ENCODE measurements around the gene NTRK1. TPM values are rescaled to one million over a fixed set of nuclear protein-coding genes. Genes with fewer than 3 reads are reported as not detected.

NTRK1 gene
- total RNA-seq, 1 experiment from 2014 or later, result not detected

DNA sequence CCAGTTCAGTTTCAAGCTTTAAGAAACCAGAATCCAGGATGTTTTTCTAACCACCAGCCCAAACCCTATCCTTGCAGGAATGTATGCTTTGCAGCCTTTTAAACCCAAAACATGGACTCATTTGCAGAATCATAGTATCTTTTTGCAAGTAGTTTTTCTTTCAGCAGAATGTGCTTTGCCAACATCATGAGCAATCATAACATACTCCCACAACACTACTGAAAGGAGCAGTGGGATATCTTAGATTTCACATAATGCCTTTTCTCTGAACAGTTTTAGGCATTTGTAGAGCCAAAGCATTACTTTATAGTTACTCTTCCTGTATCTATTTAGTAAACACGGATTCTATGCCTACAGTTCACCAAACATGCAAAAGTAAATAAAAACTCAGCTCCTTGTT lies 34.0 kb upstream of the NTRK1 start:
- Histone ChIP-seq H3K4me1 (replicated peaks; ENCODE audit: insufficient read depth) (no peaks in the 10 kb centered on the region), H3K9me2 (ENCODE audit: insufficient read depth) (no peaks in the 10 kb centered on the region), H3K27ac (no peak overlapping the region), H4K20me1 (ENCODE audit: insufficient read depth) (no peaks in the 10 kb centered on the region), H3K36me3 (ENCODE audit: low read depth) (no peaks in the 10 kb centered on the region), H3K4me2 (no peak overlapping the region), H2AFZ (no peak overlapping the region), H3K9me3 (ENCODE audit: insufficient read depth, low read depth) (no peaks in the 10 kb centered on the region), H3K79me2 (ENCODE audit: low read depth) (no peaks in the 10 kb centered on the region), H3F3A (ENCODE audit: insufficient read depth, low read depth) (no peaks in the 10 kb centered on the region), H3K27me3 (ENCODE audit: insufficient read depth, low read depth) (no peaks in the 10 kb centered on the region), H3K4me3 (no peak overlapping the region)
- POLR2A ChIA-PET (ENCODE audit: unreplicated experiment), result no interaction called here
- no TSS peak for BruUV-seq (replicated peaks)
- no peak for TF ChIP-seq EZH2 (IDR thresholded peaks at IDR 0.05; ENCODE audit: low read depth)
- TF ChIP-seq, protein P1, sequence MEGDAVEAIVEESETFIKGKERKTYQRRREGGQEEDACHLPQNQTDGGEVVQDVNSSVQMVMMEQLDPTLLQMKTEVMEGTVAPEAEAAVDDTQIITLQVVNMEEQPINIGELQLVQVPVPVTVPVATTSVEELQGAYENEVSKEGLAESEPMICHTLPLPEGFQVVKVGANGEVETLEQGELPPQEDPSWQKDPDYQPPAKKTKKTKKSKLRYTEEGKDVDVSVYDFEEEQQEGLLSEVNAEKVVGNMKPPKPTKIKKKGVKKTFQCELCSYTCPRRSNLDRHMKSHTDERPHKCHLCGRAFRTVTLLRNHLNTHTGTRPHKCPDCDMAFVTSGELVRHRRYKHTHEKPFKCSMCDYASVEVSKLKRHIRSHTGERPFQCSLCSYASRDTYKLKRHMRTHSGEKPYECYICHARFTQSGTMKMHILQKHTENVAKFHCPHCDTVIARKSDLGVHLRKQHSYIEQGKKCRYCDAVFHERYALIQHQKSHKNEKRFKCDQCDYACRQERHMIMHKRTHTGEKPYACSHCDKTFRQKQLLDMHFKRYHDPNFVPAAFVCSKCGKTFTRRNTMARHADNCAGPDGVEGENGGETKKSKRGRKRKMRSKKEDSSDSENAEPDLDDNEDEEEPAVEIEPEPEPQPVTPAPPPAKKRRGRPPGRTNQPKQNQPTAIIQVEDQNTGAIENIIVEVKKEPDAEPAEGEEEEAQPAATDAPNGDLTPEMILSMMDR (conservative IDR thresholded peaks at IDR 0.05), result no peak
- DNase-seq, result no peak
- intact Hi-C loops (cut with micrococcal nuclease; ENCODE audit: unreplicated experiment), result no loop called here
- CTCF ChIA-PET, result no interaction called here

DNA sequence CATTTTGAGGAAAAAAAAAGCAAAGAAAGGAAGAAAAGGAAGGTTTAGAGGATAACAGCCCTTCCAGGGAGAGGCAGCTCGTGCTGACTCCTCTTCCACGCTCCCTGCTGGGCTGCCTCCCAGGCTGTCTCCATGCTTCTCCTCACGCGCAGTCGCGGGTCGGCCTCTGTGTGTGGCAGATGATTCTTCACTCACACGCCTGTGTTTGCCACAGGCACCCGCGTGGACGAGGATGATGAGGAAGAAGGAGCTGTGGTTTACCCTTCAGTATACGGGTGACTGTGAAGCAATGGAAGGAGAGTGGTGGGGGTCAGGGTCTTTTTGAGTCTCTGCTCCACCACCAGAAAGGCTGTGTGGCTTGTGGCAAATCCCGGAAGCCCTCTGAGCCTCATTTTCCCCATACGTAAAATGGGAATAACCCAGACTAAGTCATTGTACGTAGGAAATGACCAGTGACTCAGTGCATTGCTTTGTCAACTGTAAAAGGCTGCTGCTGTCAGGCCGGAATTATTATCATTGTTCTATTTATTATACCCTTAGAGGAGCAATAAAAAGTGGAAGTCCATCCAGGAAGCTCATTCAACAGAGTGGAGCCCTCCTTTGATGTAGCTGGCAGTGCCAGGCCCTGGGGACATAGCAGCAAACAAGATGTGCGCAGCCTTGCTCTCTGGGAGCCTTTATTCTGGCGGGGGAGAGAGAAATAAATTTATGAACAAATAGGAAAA lies 32.1 kb upstream of the NTRK1 start:
- H2AFZ ChIP-seq, result no peak overlapping the region
- POLR2A ChIA-PET (ENCODE audit: unreplicated experiment), result interaction anchor here (0.6 kb wide), 1 partner anchor 35 kb away, joined by 3 read pairs; no protein-coding TSS in a partner anchor
- DNase-seq, result no peak

DNA sequence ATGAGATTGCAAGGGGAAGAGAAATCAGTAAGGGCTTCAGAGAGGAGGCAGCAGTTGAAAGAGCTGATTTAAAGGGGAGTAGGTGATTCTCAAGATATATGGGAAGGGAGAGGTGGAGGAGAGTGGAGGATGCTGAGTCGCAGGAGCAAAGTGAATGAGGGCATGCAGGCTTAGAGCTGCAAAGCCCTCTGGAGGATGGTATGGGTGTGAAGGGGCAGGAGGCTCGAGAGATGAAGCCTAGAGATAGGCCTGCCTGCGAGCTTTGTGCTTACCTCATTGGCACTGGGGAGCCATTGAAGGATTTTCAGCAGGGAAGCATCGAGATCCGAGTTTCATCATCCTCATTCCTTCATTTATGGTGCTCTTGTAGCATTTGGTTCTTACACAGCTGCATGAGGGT lies 28.2 kb upstream of the NTRK1 start:
- Histone ChIP-seq H2AFZ (no peak overlapping the region), H4K20me1 (ENCODE audit: insufficient read depth) (no peaks in the 10 kb centered on the region), H3K79me2 (ENCODE audit: low read depth) (no peaks in the 10 kb centered on the region), H3K4me2 (no peak overlapping the region), H3K4me3 (no peak overlapping the region), H3K36me3 (ENCODE audit: low read depth) (no peaks in the 10 kb centered on the region), H3K27ac (no peak overlapping the region), H3K9me2 (ENCODE audit: insufficient read depth) (no peaks in the 10 kb centered on the region), H3F3A (ENCODE audit: insufficient read depth, low read depth) (no peaks in the 10 kb centered on the region), H3K27me3 (ENCODE audit: insufficient read depth, low read depth) (peaks cover 26% of the 10 kb centered on the region; the same call in 1 of the 2 replicates), H3K4me1 (replicated peaks; ENCODE audit: insufficient read depth) (no peaks in the 10 kb centered on the region), H3K9me3 (ENCODE audit: insufficient read depth, low read depth) (no peaks in the 10 kb centered on the region)
- TF ChIP-seq, protein P1 (conservative IDR thresholded peaks at IDR 0.05), result no peak
- no peak for TF ChIP-seq EZH2 (IDR thresholded peaks at IDR 0.05; ENCODE audit: low read depth)
- no TSS peak for BruUV-seq (replicated peaks)
- ChIA-PET CTCF (no interaction called here), POLR2A (ENCODE audit: unreplicated experiment) (no interaction called here)
- no peak for DNase-seq
- intact Hi-C loops (cut with micrococcal nuclease; ENCODE audit: unreplicated experiment), result no loop called here

More for the DNA sequence above, 32.1 kb upstream of the NTRK1 start:
- no TSS peak for BruUV-seq (replicated peaks)
- intact Hi-C loops (cut with micrococcal nuclease; ENCODE audit: unreplicated experiment), result no loop called here
- Histone ChIP-seq H4K20me1 (ENCODE audit: insufficient read depth) (no peaks in the 10 kb centered on the region), H3K9me2 (ENCODE audit: insufficient read depth) (no peaks in the 10 kb centered on the region), H3K4me3 (no peak overlapping the region), H3K9me3 (ENCODE audit: insufficient read depth, low read depth) (no peaks in the 10 kb centered on the region), H3K4me2 (no peak overlapping the region), H3K4me1 (replicated peaks; ENCODE audit: insufficient read depth) (no peaks in the 10 kb centered on the region), H3K27me3 (ENCODE audit: insufficient read depth, low read depth) (0 out of 2 replicates have a peak, but pooled peaks cover 9% of the 10 kb centered on the region), H3K36me3 (ENCODE audit: low read depth) (no peaks in the 10 kb centered on the region), H3K27ac (no peak overlapping the region), H3K79me2 (ENCODE audit: low read depth) (no peaks in the 10 kb centered on the region), H3F3A (ENCODE audit: insufficient read depth, low read depth) (no peaks in the 10 kb centered on the region)
- TF ChIP-seq, protein P1 (conservative IDR thresholded peaks at IDR 0.05), result no peak
- no peak for TF ChIP-seq EZH2 (IDR thresholded peaks at IDR 0.05; ENCODE audit: low read depth)
- CTCF ChIA-PET, result interaction anchor here (0.6 kb wide), 1 partner anchor 21 kb away, joined by 3 read pairs; no protein-coding TSS in a partner anchor

Measured in PC-9 (cell line).